Mammary epithelial cell (primary cell): ENCODE measurements around the gene COL24A1.

Source experiments
- CTCF ChIP-seq, 2 donors: IDR thresholded peaks in 1 of 2; conservative IDR thresholded peaks in 1 of 2; 2 replicates each; pipeline ENCODE4 v1.5.1; 2011 to 2012; ENCODE audit warnings: inconsistent platforms in 2 of 2, low read length in 2 of 2, mild to moderate bottlenecking in 2 of 2, control low read depth in 1 of 2, low read depth in 1 of 2; ENCODE audit not compliant: insufficient read depth in 1 of 2; ENCODE audit errors: extremely low read depth in 1 of 2
- EZH2 ChIP-seq: IDR thresholded peaks from 2 replicates; pipeline ENCODE4 v1.6.1; 2012; ENCODE audit warnings: low read length, inconsistent platforms, borderline replicate concordance

GRCh38 chr1:85975912-85976371, 180.6 kb downstream of the COL24A1 start:
- TF ChIP-seq CTCF (conservative IDR thresholded peaks at IDR 0.05 in 1 of 2, IDR thresholded peaks at IDR 0.05 in 1 of 2; ENCODE audit: extremely low read depth in 1 of 2, insufficient read depth in 1 of 2, low read depth in 1 of 2, low read length in 2 of 2): no peak
- TF ChIP-seq EZH2: no peak
